HG03097 (cell line): ENCODE measurements around the gene ZNF530.

Experiments used
- ATAC-seq: cut with Tn5 transposase; IDR thresholded peaks from one replicate; pipeline ENCODE4 v1.9.1; 2021; ENCODE audit not compliant: unreplicated experiment, low FRiP score

The ZNF530 gene

GRCh38 chr19:57599761-57600383, at the start of gene ZNF530:
TSS of gene ZNF530 (plus strand) at chr19:57599885. CDS start at chr19:57604346, 4,461 bp downstream.
- ATAC-seq: peak; percentile 88

- ATAC-seq: no peak
These were observed 47.3 kb upstream of the ZNF530 start for GRCh38 chr19:57552432-57552831.

- no peak for ATAC-seq
These were observed 42.0 kb upstream of the ZNF530 start for GRCh38 chr19:57557659-57558058.

GRCh38 chr19:57558525-57558924, 41.2 kb upstream of the ZNF530 start:
- ATAC-seq: no peak

- no peak for ATAC-seq
These were observed 40.7 kb upstream of the ZNF530 start for GRCh38 chr19:57559008-57559403.

- peak; percentile 90 for ATAC-seq
These were observed 40.2 kb upstream of the ZNF530 start, which contains the start of gene ZNF550 for GRCh38 chr19:57559404-57560025. TSS of gene ZNF550 (minus strand) at chr19:57559863. CDS start at chr19:57559682, 181 bp downstream.

GRCh38 chr19:57560049-57560491, 39.6 kb upstream of the ZNF530 start:
- ATAC-seq: peak; percentile 14

- no peak for ATAC-seq
These were observed 36.1 kb upstream of the ZNF530 start for GRCh38 chr19:57563547-57563946.

GRCh38 chr19:57566396-57567265, 33.1 kb upstream of the ZNF530 start:
- ATAC-seq: no peak

GRCh38 chr19:57570707-57571106, 29.0 kb upstream of the ZNF530 start:
- ATAC-seq: no peak

GRCh38 chr19:57572415-57572947, 27.2 kb upstream of the ZNF530 start:
- ATAC-seq: no peak

GRCh38 chr19:57576661-57577060, 23.0 kb upstream of the ZNF530 start:
- no peak for ATAC-seq

GRCh38 chr19:57578487-57579205, 21.0 kb upstream of the ZNF530 start, which contains the start of gene ZNF416:
TSS of gene ZNF416 (minus strand) at chr19:57578911. CDS start at chr19:57578704, 207 bp downstream.
- peak; percentile 89 for ATAC-seq

GRCh38 chr19:57583104-57583520, 16.6 kb upstream of the ZNF530 start:
- no peak for ATAC-seq

GRCh38 chr19:57583521-57584416, 15.9 kb upstream of the ZNF530 start, which contains the start of gene ZIK1:
TSS of gene ZIK1 (plus strand) at chr19:57584145. CDS start at chr19:57584357, 212 bp downstream.
- ATAC-seq: peak; percentile 71

GRCh38 chr19:57587529-57587928, 12.2 kb upstream of the ZNF530 start:
- no peak for ATAC-seq

- ATAC-seq: no peak
These were observed 316 bp upstream of the ZNF530 start for GRCh38 chr19:57599377-57599760.

GRCh38 chr19:57606931-57607330, 7.2 kb downstream of the ZNF530 start:
- no peak for ATAC-seq

GRCh38 chr19:57611113-57611512, 11.4 kb downstream of the ZNF530 start:
- ATAC-seq: no peak
